Measurements from ENCODE around the gene POLR2A.

DNA sequence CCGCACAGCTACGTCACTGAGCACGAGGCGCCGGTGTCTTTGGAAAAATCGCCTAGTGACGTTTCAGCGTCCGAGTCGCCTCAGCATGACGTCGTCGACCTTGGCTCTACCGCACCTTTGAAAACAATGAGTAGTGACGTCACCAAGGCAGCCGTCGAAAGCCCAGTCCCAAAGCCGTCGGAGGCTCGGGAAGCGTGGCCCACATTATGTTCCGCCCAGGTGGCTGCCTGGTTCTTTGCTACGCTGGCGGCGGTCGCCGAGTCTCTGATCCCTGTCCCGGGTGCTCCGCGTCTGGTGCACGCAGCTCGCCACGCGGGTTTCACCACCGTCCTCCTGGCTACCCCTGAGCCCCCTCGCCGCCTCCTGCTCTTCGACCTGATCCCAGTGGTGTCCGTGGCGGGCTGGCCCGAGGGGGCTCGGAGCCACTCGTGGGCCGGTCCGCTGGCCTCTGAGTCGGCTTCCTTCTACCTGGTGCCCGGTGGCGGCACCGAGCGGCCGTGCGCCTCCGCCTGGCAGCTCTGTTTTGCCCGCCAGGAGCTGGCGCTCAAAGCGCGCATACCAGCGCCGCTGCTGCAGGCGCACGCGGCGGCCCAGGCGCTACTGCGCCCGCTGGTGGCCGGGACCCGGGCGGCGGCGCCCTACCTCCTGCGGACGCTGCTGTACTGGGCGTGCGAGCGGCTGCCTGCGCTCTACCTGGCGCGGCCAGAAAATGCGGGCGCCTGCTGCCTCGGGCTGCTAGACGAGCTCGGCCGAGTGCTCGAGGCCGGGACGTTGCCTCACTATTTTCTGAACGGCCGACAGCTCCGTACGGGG, 47.4 kb upstream of the POLR2A start:
- TF ChIP-seq CTCF (IDR thresholded peaks at IDR 0.05; ENCODE audit: low read depth, low read length) (peak; percentile 56), POLR2A (IDR thresholded peaks at IDR 0.05; ENCODE audit: extremely low read depth, insufficient read length) (no peak), MAX (IDR thresholded peaks at IDR 0.05; ENCODE audit: low read depth, low read length) (peak; percentile 92)
